ENCODE results near the gene MYL9. TPM values are rescaled to one million over a fixed set of nuclear protein-coding genes. Genes with fewer than 3 reads are reported as not detected.

The MYL9 gene
- total RNA-seq, 1 donor from 2014 or later: 1,345 TPM

GRCh38 chr20:36543184-36544133, 2.1 kb downstream of the MYL9 start:
- Histone ChIP-seq H3K27ac (replicated peaks) (peak overlapping the region; percentile 98), H3K36me3 (peaks cover 40% of the 10 kb centered on the region), H3K4me1 (peaks cover 92% of the 10 kb centered on the region), H3K9me3 (replicated peaks) (no peaks in the 10 kb centered on the region), H3K4me3 (peak overlapping the region; percentile 98), H3K27me3 (ENCODE audit: low read depth) (no peaks in the 10 kb centered on the region)
- intact Hi-C loops (cut with micrococcal nuclease): no loop called here
- DNase-seq: peak; percentile 90
- TF ChIP-seq CTCF (IDR thresholded peaks at IDR 0.05; ENCODE audit: borderline replicate concordance): no peak

GRCh38 chr20:36544134-36545018, 3.1 kb downstream of the MYL9 start:
- Histone ChIP-seq H3K4me3 (peak overlapping the region; percentile 98), H3K4me1 (peaks cover 95% of the 10 kb centered on the region), H3K36me3 (peaks cover 49% of the 10 kb centered on the region), H3K9me3 (replicated peaks) (no peaks in the 10 kb centered on the region), H3K27ac (replicated peaks) (peak overlapping the region; percentile 98), H3K27me3 (ENCODE audit: low read depth) (no peaks in the 10 kb centered on the region)
- no peak for TF ChIP-seq CTCF (IDR thresholded peaks at IDR 0.05; ENCODE audit: borderline replicate concordance)
- intact Hi-C loops (cut with micrococcal nuclease): no loop called here
- DNase-seq: peak; percentile 70

GRCh38 chr20:36546111-36546736, 4.9 kb downstream of the MYL9 start:
- intact Hi-C loops (cut with micrococcal nuclease): no loop called here
- Histone ChIP-seq H3K4me1 (peaks cover 97% of the 10 kb centered on the region), H3K27me3 (ENCODE audit: low read depth) (no peaks in the 10 kb centered on the region), H3K27ac (replicated peaks) (peak overlapping the region; percentile 98), H3K9me3 (replicated peaks) (no peaks in the 10 kb centered on the region), H3K36me3 (peaks cover 51% of the 10 kb centered on the region), H3K4me3 (peak overlapping the region; percentile 98)
- DNase-seq: no peak
- TF ChIP-seq CTCF (IDR thresholded peaks at IDR 0.05; ENCODE audit: borderline replicate concordance): no peak

- H3K9me3 ChIP-seq (replicated peaks): no peaks in the 10 kb centered on the region
- intact Hi-C loops (cut with micrococcal nuclease): no loop called here
- no peaks in the 10 kb centered on the region for H3K27me3 ChIP-seq (ENCODE audit: low read depth)
- no peak overlapping the region for H3K4me3 ChIP-seq
- H3K27ac ChIP-seq (replicated peaks): peak overlapping the region; percentile 33
- peaks cover 51% of the 10 kb centered on the region for H3K36me3 ChIP-seq
- H3K4me1 ChIP-seq: peaks cover 91% of the 10 kb centered on the region
- no peak for DNase-seq
- TF ChIP-seq CTCF (IDR thresholded peaks at IDR 0.05; ENCODE audit: borderline replicate concordance): no peak
These were observed 6.1 kb downstream of the MYL9 start for GRCh38 chr20:36547186-36548005.
